ENCODE measurements around the gene FUT3. TPM values are rescaled to one million over a fixed set of nuclear protein-coding genes. Genes with fewer than 3 reads are reported as not detected.
"Not testable (repeated sequence)": the region's sequence is repeated elsewhere in the genome, so short reads cannot be mapped to it uniquely, and the experiment has no call there.

FUT3 gene
- total RNA-seq, 1 donor from 2014 or later, result 20.9 TPM

- intact Hi-C loops (cut with DNase I), result no loop called here
- TF ChIP-seq POLR2A (IDR thresholded peaks at IDR 0.05) (no peak), CTCF (IDR thresholded peaks at IDR 0.05) (no peak), POLR2AphosphoS5 (IDR thresholded peaks at IDR 0.05; ENCODE audit: insufficient read depth in 1 of 2, low read depth in 1 of 2) (no peak)
- Histone ChIP-seq H3K27me3 (no peaks in the 10 kb centered on the region), H3K9me3 (no peaks in the 10 kb centered on the region), H3K4me1 (no peaks in the 10 kb centered on the region), H3K4me3 (no peak overlapping the region), H3K27ac (no peak overlapping the region), H3K36me3 (no peaks in the 10 kb centered on the region)
- no peak for DNase-seq (ENCODE audit: extremely low spot score in 2 of 2)
These were observed 13.7 kb upstream of the FUT3 start for GRCh38 chr19:5864725-5865486.

- Histone ChIP-seq H3K27me3 (no peaks in the 10 kb centered on the region), H3K36me3 (no peaks in the 10 kb centered on the region), H3K4me1 (no peaks in the 10 kb centered on the region), H3K27ac (no peak overlapping the region), H3K4me3 (no peak overlapping the region), H3K9me3 (no peaks in the 10 kb centered on the region)
- DNase-seq (ENCODE audit: extremely low spot score in 2 of 2), result no peak
- intact Hi-C loops (cut with DNase I), result no loop called here
- TF ChIP-seq CTCF (IDR thresholded peaks at IDR 0.05) (no peak), POLR2A (IDR thresholded peaks at IDR 0.05) (no peak), POLR2AphosphoS5 (IDR thresholded peaks at IDR 0.05; ENCODE audit: insufficient read depth in 1 of 2, low read depth in 1 of 2) (no peak)
These were observed 12.9 kb upstream of the FUT3 start for GRCh38 chr19:5864013-5864720.

- no peak for TF ChIP-seq CTCF (IDR thresholded peaks at IDR 0.05)
- TF ChIP-seq POLR2AphosphoS5 (IDR thresholded peaks at IDR 0.05; ENCODE audit: insufficient read depth in 1 of 2, low read depth in 1 of 2), result no peak
- no peak for TF ChIP-seq POLR2A (IDR thresholded peaks at IDR 0.05)
- H3K4me1 ChIP-seq, result no peaks in the 10 kb centered on the region
- H3K27me3 ChIP-seq, result no peaks in the 10 kb centered on the region
- H3K4me3 ChIP-seq, result no peak overlapping the region
- no peak for DNase-seq (ENCODE audit: extremely low spot score in 2 of 2)
- no peak overlapping the region for H3K27ac ChIP-seq
- no peaks in the 10 kb centered on the region for H3K9me3 ChIP-seq
- H3K36me3 ChIP-seq, result no peaks in the 10 kb centered on the region
- intact Hi-C loops (cut with DNase I), result no loop called here
These were observed 11.9 kb upstream of the FUT3 start for GRCh38 chr19:5863030-5863665.

GRCh38 chr19:5857203-5858081 is 6.2 kb upstream of the FUT3 start:
- no peak overlapping the region for H3K4me3 ChIP-seq
- intact Hi-C loops (cut with DNase I), result no loop called here
- no peaks in the 10 kb centered on the region for H3K36me3 ChIP-seq
- TF ChIP-seq CTCF (IDR thresholded peaks at IDR 0.05) (no peak), POLR2AphosphoS5 (IDR thresholded peaks at IDR 0.05; ENCODE audit: insufficient read depth in 1 of 2, low read depth in 1 of 2) (no peak), POLR2A (IDR thresholded peaks at IDR 0.05) (no peak)
- no peaks in the 10 kb centered on the region for H3K4me1 ChIP-seq
- H3K27me3 ChIP-seq, result no peaks in the 10 kb centered on the region
- no peak for DNase-seq (ENCODE audit: extremely low spot score in 2 of 2)
- no peaks in the 10 kb centered on the region for H3K9me3 ChIP-seq
- H3K27ac ChIP-seq, result no peak overlapping the region

GRCh38 chr19:5855151-5855550 is 3.9 kb upstream of the FUT3 start:
- H3K4me3 ChIP-seq; H3K27me3 ChIP-seq; H3K4me1 ChIP-seq; H3K27ac ChIP-seq; H3K9me3 ChIP-seq; intact Hi-C loops (cut with DNase I); H3K36me3 ChIP-seq; DNase-seq (ENCODE audit: extremely low spot score in 2 of 2): not testable (repeated sequence)

- DNase-seq (ENCODE audit: extremely low spot score in 2 of 2); H3K4me1 ChIP-seq; intact Hi-C loops (cut with DNase I): not testable (repeated sequence)
These were observed 2.9 kb upstream of the FUT3 start for GRCh38 chr19:5854121-5854520.

More at GRCh38 chr19:5854121-5854520, 2.9 kb upstream of the FUT3 start:
- H3K4me3 ChIP-seq, H3K9me3 ChIP-seq, H3K36me3 ChIP-seq, H3K27ac ChIP-seq, H3K27me3 ChIP-seq: not testable (repeated sequence)

All from vagina (tissue), 2 donors.